ENCODE results near the gene SAMD4B. TPM values are rescaled to one million over a fixed set of nuclear protein-coding genes. Genes with fewer than 3 reads are reported as not detected.

Gene SAMD4B
- total and polyA plus RNA-seq, 7 donors, result 28.4 to 83.6 (median 52.7) TPM

DNA sequence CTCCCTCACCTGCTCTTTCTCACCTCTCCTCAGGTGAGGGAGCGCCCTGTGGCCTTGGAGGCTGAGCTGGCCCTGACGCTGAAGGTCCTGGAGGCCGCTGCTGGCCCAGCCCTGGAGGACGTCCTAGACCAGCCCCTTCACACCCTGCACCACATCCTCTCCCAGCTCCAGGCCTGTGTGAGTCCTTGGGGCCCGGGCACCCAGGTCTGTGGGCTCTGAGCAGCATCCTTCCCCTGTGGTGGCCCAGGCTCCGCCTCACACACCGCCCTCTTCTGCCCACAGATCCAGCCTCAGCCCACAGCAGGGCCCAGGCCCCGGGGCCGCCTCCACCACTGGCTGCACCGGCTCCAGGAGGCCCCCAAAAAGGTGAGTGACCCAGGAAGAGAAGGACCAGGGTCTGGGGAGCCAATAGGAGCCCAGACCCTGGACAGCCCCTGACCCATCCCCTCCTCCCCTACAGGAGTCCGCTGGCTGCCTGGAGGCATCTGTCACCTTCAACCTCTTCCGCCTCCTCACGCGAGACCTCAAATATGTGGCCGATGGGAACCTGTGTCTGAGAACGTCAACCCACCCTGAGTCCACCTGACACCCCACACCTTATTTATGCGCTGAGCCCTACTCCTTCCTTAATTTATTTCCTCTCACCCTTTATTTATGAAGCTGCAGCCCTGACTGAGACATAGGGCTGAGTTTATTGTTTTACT, 44.1 kb upstream of the SAMD4B start:
- WGBS, 2 donors, result 53 to 69% methylated on average over 17 of the region's 17 CpGs
- Histone ChIP-seq H3K27me3 (peaks cover 0 to 29% (median 0%) of the 10 kb centered on the region in 3 donors), H3K27ac (no peak overlapping the region), H3K4me1 (no peaks in the 10 kb centered on the region), H3K36me3 (no peaks in the 10 kb centered on the region), H3K9me3 (no peaks in the 10 kb centered on the region), H3K4me3 (no peak overlapping the region)
- no peak for TF ChIP-seq POLR2AphosphoS5 (IDR thresholded peaks at IDR 0.05)
- no peak for TF ChIP-seq POLR2A (IDR thresholded peaks at IDR 0.05)
- TF ChIP-seq, protein P1, sequence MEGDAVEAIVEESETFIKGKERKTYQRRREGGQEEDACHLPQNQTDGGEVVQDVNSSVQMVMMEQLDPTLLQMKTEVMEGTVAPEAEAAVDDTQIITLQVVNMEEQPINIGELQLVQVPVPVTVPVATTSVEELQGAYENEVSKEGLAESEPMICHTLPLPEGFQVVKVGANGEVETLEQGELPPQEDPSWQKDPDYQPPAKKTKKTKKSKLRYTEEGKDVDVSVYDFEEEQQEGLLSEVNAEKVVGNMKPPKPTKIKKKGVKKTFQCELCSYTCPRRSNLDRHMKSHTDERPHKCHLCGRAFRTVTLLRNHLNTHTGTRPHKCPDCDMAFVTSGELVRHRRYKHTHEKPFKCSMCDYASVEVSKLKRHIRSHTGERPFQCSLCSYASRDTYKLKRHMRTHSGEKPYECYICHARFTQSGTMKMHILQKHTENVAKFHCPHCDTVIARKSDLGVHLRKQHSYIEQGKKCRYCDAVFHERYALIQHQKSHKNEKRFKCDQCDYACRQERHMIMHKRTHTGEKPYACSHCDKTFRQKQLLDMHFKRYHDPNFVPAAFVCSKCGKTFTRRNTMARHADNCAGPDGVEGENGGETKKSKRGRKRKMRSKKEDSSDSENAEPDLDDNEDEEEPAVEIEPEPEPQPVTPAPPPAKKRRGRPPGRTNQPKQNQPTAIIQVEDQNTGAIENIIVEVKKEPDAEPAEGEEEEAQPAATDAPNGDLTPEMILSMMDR (IDR thresholded peaks at IDR 0.05), result no peak
- no peak for TF ChIP-seq EP300 (IDR thresholded peaks at IDR 0.05)
- intact Hi-C loops (cut with DNase I), result no loop called here
- DNase-seq, result peak; percentile 52

DNA sequence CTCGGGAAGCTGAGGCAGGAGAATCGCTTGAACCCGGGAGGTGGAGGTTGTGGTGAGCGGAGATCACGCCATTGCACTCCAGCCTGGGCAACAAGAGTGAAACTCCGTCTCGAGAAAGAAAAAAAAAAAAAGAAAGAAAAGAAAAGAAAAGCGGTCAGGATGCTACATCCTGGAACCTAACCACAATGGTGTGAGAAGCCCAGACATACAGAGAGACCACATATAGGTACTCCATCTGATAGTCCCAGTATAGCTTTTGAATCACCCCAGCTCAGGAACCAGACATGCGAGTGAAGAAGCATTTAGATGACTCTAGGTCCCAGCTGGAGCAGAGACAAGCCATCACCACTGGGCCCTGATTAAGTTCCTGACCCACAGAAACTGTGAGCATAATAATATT, 42.8 kb upstream of the SAMD4B start:
- intact Hi-C loops (cut with DNase I), result no loop called here
- H3K27ac ChIP-seq, result no peak overlapping the region
- H3K4me1 ChIP-seq, result no peaks in the 10 kb centered on the region
- no peaks in the 10 kb centered on the region for H3K36me3 ChIP-seq
- H3K27me3 ChIP-seq, result peaks cover 0 to 42% (median 7%) of the 10 kb centered on the region in 3 donors
- H3K9me3 ChIP-seq, result no peaks in the 10 kb centered on the region
- WGBS, 2 donors, result 84 to 86% methylated on average over 9 of the region's 9 CpGs
- DNase-seq, result no peak
- H3K4me3 ChIP-seq, result no peak overlapping the region
- no peak for TF ChIP-seq EP300 (IDR thresholded peaks at IDR 0.05)
- TF ChIP-seq, protein P1 (IDR thresholded peaks at IDR 0.05), result no peak
- TF ChIP-seq POLR2A (IDR thresholded peaks at IDR 0.05), result no peak
- no peak for TF ChIP-seq POLR2AphosphoS5 (IDR thresholded peaks at IDR 0.05)

DNA sequence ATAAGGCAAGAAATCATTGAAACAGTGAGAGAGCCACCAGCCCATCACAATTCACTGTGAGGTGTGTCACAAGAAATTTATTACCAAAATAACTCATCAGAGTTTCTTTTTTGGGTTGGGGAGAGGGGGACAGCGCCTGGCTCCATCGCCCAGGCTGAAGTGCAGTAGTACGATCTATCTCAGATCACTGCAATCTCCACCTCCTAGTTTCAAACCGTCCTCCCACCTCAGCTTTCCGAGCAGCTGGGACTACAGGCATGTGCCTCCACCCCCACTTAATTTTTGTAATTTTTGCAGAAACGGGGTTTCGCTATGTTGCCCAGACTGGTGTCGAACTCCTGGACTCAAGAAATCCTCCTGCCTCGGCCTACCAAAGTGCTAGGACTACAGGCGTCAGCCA, 42.4 kb upstream of the SAMD4B start:
- no peak for DNase-seq
- Histone ChIP-seq H3K4me3 (no peak overlapping the region), H3K27me3 (peaks cover 1 to 46% (median 12%) of the 10 kb centered on the region in 3 donors), H3K36me3 (no peaks in the 10 kb centered on the region), H3K9me3 (no peaks in the 10 kb centered on the region), H3K4me1 (no peaks in the 10 kb centered on the region), H3K27ac (no peak overlapping the region)
- no peak for TF ChIP-seq POLR2AphosphoS5 (IDR thresholded peaks at IDR 0.05)
- WGBS, 2 donors, result 88 to 91% methylated on average over 10 of the region's 10 CpGs
- intact Hi-C loops (cut with DNase I), result no loop called here

DNA sequence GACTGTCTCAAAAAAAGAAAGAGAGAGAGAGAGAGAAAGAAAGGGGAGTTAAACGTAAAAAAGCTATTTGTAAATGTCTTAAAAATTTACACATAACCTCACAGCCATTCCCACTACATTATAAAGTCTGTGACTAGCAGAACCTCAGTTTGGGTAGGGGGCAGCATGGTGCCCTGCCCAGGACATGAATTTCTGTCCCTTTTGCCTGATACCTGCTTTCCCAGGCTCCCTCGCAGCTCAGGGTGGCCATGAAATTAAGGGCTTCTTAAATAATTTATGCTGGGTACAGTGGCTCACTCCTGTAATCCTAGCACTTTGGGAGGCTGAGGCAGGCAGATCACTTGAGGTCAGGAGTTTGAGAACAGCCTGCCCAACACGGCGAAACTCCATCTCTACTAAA, 41.2 kb upstream of the SAMD4B start:
- peak; percentile 15 for DNase-seq

DNA sequence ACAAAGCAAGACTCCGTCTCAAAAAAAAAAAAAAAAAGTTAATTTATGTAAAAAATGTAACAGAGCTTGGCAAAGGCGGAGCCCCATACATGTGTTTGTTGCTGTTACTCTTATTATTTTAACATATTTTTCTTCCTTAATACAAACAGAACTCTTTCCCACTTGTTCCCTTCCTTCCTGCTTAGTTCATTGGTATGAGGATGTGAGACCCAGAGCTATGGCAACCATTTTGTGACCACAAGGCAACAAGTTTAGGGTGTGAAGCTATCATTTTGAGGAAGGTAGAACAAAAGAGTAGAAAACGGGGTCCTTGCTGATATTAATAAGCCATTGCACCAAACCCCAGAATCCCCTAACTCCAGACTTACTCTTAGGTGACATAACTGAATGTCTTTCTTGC, 40.7 kb upstream of the SAMD4B start:
- Histone ChIP-seq H3K9me3 (no peaks in the 10 kb centered on the region), H3K27me3 (peaks cover 7 to 59% (median 28%) of the 10 kb centered on the region in 3 donors), H3K36me3 (no peaks in the 10 kb centered on the region), H3K27ac (no peak overlapping the region), H3K4me1 (no peaks in the 10 kb centered on the region), H3K4me3 (no peak overlapping the region)
- TF ChIP-seq, protein P1 (IDR thresholded peaks at IDR 0.05), result no peak
- TF ChIP-seq POLR2AphosphoS5 (IDR thresholded peaks at IDR 0.05), result no peak
- no peak for TF ChIP-seq POLR2A (IDR thresholded peaks at IDR 0.05)
- no peak for TF ChIP-seq EP300 (IDR thresholded peaks at IDR 0.05)
- WGBS, 2 donors, result 85 to 88% methylated on average over 3 of the region's 3 CpGs
- DNase-seq, result no peak
- intact Hi-C loops (cut with DNase I), result no loop called here

More for the DNA sequence above, 41.2 kb upstream of the SAMD4B start:
- Histone ChIP-seq H3K4me1 (no peaks in the 10 kb centered on the region), H3K4me3 (no peak overlapping the region), H3K9me3 (no peaks in the 10 kb centered on the region), H3K27me3 (peaks cover 7 to 58% (median 24%) of the 10 kb centered on the region in 3 donors), H3K36me3 (no peaks in the 10 kb centered on the region), H3K27ac (no peak overlapping the region)
- TF ChIP-seq POLR2AphosphoS5 (IDR thresholded peaks at IDR 0.05) (no peak), EP300 (IDR thresholded peaks at IDR 0.05) (no peak), POLR2A (IDR thresholded peaks at IDR 0.05) (no peak)
- TF ChIP-seq, protein P1 (IDR thresholded peaks at IDR 0.05), result no peak
- intact Hi-C loops (cut with DNase I), result no loop called here
- 77 to 88% methylated on average over 4 of the region's 4 CpGs for WGBS, 2 donors
